ENCODE data around the gene P2RX7.

DNA sequence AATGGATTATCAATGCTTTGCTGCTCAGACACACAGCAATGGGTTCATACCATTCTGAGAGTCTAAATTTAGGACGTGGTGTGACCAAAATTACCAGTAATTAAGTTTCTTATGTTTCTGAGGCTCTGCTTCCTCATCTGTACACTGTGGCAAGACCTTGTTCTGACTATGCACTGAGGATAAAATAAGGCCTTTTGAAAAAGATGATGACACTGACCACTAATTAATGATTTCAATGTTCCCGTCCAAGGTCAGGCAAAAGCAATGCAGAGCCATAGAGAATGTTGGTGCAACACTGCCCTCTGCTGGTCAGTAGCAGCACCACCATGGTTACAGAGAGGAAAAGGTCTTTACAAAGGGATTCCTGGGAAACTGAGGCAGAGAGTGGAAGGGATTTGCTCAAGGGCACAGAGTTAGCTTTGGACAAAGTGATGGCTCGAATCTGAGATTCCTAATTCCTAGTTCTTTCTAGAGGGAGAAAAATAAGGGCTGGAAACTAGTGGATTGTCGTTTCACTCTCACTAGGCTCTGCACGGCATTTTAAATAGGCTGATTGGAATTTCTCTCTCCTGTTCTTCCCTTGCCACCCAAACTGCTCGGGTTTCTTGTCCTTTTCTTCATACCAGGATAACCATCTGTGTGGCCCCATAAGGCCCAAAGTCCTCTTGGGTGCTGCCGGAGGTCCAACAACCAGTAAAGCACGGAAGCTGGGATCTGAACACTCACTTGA lies 22.3 kb upstream of the P2RX7 start:
- TF ChIP-seq CTCF (IDR thresholded peaks at IDR 0.05; ENCODE audit: low read length) (peak; percentile 80), EZH2 (optimal IDR thresholded peaks at IDR 0.05; ENCODE audit: low read depth, low read length) (no peak), EZH2phosphoT487 (IDR thresholded peaks at IDR 0.05; ENCODE audit: low read length) (no peak)
